Spinal cord (tissue), 10 donors: Measurements from ENCODE around the gene DUSP1. TPM values are rescaled to one million over a fixed set of nuclear protein-coding genes. Genes with fewer than 3 reads are reported as not detected.

ENCODE experiments used
- DNase-seq, 6 donors: peaks; one replicate each; pipeline versions ENCODE4 v3.0.0 to v3.0.0-alpha.2; 2013 to 2015; ENCODE audit warnings: low spot score in 6 of 6, low read depth in 4 of 6
- H3K27ac ChIP-seq: one replicate; pipeline ENCODE4 v1.5.1; 2013; ENCODE audit warnings: low read depth, low read length, control low read depth
- H3K27me3 ChIP-seq: one replicate; pipeline ENCODE4 v1.6.1; 2013; ENCODE audit warnings: low read length; ENCODE audit not compliant: control insufficient read depth, insufficient read depth
- H3K36me3 ChIP-seq: one replicate; pipeline ENCODE4 v1.6.1; 2013; ENCODE audit warnings: low read length; ENCODE audit not compliant: control insufficient read depth, insufficient read depth
- H3K4me1 ChIP-seq: one replicate; pipeline ENCODE4 v1.6.1; 2013; ENCODE audit warnings: low read length; ENCODE audit not compliant: control insufficient read depth, insufficient read depth
- H3K4me3 ChIP-seq: one replicate; pipeline ENCODE4 v1.5.1; 2013; ENCODE audit warnings: low read depth, low read length, control low read depth
- H3K9me3 ChIP-seq: one replicate; pipeline ENCODE4 v1.6.1; 2013; ENCODE audit warnings: low read length; ENCODE audit not compliant: control insufficient read depth, insufficient read depth
- WGBS: methylation state at CpG from one replicate; pipeline ENCODE4 v1.1.5; 2013; ENCODE audit warnings: missing lambda C conversion rate; ENCODE audit not compliant: insufficient coverage; 5-methylcytosine and 5-hydroxymethylcytosine counted together
- polyA plus RNA-seq, 2 donors: library from polyadenylated mRNA; unstranded; fragments of 120-200 nt; gene quantifications; one replicate each; pipeline ENCODE4 v1.2.1, GENCODE V29; 2013; ENCODE audit not compliant: insufficient read length in 2 of 2
- total RNA-seq, 2 donors: library from RNA; depleted of rRNA in 1 of 2; stranded (reverse); fragments of 120-200 nt in 1 of 2; fragments of >200 nt in 1 of 2; gene quantifications; one replicate each; pipeline versions ENCODE4 v1.2.3 to v1.2.4, GENCODE V29; 2013 to 2014
- donor health status: healthy.

Gene DUSP1
- total and polyA plus RNA-seq, 4 donors: 31.3 to 170 (median 107) TPM

DNA sequence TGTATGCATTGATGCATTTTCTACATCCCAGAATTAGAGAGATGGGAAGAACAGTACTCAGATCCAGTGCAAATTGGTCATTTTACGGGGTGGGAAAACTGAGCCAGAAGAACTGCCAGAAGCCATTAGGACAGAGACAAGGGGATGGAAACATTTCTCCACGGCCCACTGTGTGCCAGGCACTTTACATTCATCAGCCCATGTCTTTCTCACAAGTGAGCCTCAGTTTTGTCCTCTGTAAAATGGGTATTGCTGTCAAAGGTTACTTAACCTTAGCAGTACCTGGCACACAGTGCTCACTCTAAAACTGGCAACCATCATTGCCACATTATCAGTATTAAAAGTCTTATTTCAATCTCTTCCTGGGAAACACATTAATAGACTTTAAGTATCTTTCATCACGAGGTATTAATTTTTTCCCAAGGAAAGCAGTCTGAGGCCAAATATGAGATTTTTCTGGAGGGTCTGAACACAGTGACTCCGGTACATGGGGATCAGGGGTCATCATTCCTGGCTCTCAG lies 5.2 kb downstream of the DUSP1 start:
- Histone ChIP-seq H3K27me3 (no peaks in the 10 kb centered on the region), H3K4me1 (peaks cover 50% of the 10 kb centered on the region), H3K27ac (peak overlapping the region; percentile 94), H3K9me3 (no peaks in the 10 kb centered on the region), H3K36me3 (peaks cover 18% of the 10 kb centered on the region), H3K4me3 (peak overlapping the region; percentile 69)
- DNase-seq: no peak
- 31% methylated on average over 3 of the region's 4 CpGs for WGBS

DNA sequence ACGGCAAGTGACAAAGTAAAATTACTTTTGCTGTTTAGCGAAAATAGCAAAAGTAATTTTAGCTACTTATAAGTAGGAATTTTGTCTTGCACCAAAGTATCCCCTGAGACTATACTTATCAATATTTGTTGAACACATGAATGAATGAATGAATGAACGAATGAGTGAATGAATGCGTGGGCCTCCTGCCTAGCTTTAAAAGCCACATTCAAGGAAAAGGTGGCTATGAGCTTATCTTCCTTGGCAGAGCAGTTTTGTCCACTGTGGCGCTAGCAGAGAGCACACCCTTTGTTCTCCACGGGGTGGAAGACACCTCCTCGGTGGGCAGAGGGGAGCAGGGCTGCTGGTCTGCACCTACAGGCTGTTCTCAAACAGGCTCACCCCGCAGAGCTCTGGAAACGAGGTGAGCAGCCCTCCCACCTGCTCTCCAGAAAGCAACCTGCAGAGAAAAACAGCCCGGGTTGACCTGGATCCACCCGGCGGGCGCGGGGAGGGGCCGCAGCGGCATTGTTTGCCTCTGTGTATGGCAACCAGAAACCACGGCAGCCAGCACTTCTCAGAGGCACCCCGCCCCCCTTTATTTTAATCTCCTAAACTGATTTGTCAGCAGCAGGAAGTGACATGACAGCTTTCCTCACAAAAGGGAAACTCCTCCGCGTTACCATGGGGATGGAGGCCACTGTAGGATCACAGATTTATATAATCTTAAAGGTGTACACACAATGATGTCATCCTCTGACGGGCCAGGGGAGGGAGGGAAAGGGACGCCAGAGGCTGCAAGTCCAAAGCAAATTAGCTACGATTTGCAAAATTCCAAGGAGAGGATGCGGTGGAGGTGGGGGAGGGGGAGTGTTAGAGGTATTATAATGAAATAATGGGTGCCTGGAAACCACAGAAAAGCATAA lies 5.9 kb downstream of the DUSP1 start:
- Histone ChIP-seq H3K36me3 (peaks cover 18% of the 10 kb centered on the region), H3K4me3 (peak overlapping the region; percentile 69)
- WGBS: under 1% methylated on average over 16 of the region's 24 CpGs

DNA sequence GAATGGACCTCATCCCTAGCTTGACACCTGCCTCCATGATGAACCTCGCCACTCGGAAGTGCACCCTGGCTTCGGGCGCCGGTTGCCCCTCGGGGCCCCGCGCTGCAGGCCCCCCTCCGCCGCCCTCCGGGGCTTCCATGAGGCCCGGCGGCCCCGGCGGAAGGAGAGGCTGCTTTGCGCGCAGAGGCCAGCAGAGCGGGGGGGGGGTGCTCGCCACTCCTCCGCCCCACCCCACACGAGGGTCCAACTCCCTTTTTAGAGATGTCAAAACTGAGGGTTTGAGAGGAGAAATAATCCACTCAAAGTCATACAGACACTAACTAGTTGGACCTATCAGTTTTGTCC lies 7.9 kb downstream of the DUSP1 start:
- WGBS: 93% methylated on average over 11 of the region's 21 CpGs
- Histone ChIP-seq H3K27ac (no peak overlapping the region), H3K9me3 (no peaks in the 10 kb centered on the region), H3K4me1 (peaks cover 36% of the 10 kb centered on the region), H3K36me3 (peaks cover 7% of the 10 kb centered on the region), H3K4me3 (no peak overlapping the region), H3K27me3 (no peaks in the 10 kb centered on the region)
- DNase-seq: no peak

More for the DNA sequence above, 5.9 kb downstream of the DUSP1 start:
- no peaks in the 10 kb centered on the region for H3K27me3 ChIP-seq
- peak overlapping the region; percentile 94 for H3K27ac ChIP-seq
- DNase-seq: peak in 5 of 6 donors; percentile 87 to 99 (median 91)
- H3K4me1 ChIP-seq: peaks cover 46% of the 10 kb centered on the region
- H3K9me3 ChIP-seq: no peaks in the 10 kb centered on the region

GRCh38 chr5:172762214-172763119 lies 8.5 kb downstream of the DUSP1 start:
- DNase-seq: no peak
- WGBS: 94% methylated on average over 31 of the region's 37 CpGs
- Histone ChIP-seq H3K9me3 (no peaks in the 10 kb centered on the region), H3K27ac (no peak overlapping the region), H3K36me3 (peaks cover 3% of the 10 kb centered on the region), H3K27me3 (no peaks in the 10 kb centered on the region), H3K4me3 (no peak overlapping the region), H3K4me1 (peaks cover 35% of the 10 kb centered on the region)

GRCh38 chr5:172760959-172761358 lies 10.0 kb downstream of the DUSP1 start:
- no peak overlapping the region for H3K4me3 ChIP-seq
- no peak overlapping the region for H3K27ac ChIP-seq
- H3K36me3 ChIP-seq: no peaks in the 10 kb centered on the region
- H3K4me1 ChIP-seq: peaks cover 23% of the 10 kb centered on the region
- no peak for DNase-seq
- WGBS: 100% methylated on average over 2 of the region's 2 CpGs
- H3K27me3 ChIP-seq: no peaks in the 10 kb centered on the region
- no peaks in the 10 kb centered on the region for H3K9me3 ChIP-seq

- Histone ChIP-seq H3K9me3 (no peaks in the 10 kb centered on the region), H3K4me3 (no peak overlapping the region), H3K36me3 (no peaks in the 10 kb centered on the region), H3K27me3 (no peaks in the 10 kb centered on the region), H3K27ac (no peak overlapping the region), H3K4me1 (peaks cover 16% of the 10 kb centered on the region)
- WGBS: 100% methylated on average over 1 of the region's 1 CpG
- DNase-seq: no peak
Observed at GRCh38 chr5:172760136-172760535, 10.9 kb downstream of the DUSP1 start.

DNA sequence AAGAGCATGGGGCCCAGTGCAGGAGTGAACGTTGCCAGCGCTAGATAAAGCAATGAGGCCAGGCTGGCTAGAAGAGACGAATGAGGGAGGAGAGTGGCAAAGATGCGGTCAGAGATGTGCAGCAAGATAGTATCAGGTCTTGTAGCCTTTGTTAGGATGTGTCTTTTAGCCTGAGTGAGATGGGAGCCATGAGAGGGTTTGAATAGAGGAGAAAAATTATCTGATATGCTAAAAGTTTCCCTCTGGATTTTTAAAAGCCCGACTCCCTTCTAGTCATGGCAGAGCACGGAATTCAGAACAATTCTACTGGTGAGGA lies 12.2 kb downstream of the DUSP1 start:
- 60% methylated on average over 4 of the region's 6 CpGs for WGBS
- H3K27ac ChIP-seq: peak overlapping the region; percentile 54

GRCh38 chr5:172758077-172758833 lies 12.7 kb downstream of the DUSP1 start:
- peaks cover 10% of the 10 kb centered on the region for H3K4me1 ChIP-seq
- no peaks in the 10 kb centered on the region for H3K27me3 ChIP-seq
- H3K9me3 ChIP-seq: no peaks in the 10 kb centered on the region
- 76% methylated on average over 4 of the region's 19 CpGs for WGBS
- peak overlapping the region; percentile 54 for H3K27ac ChIP-seq
- no peak overlapping the region for H3K4me3 ChIP-seq
- H3K36me3 ChIP-seq: no peaks in the 10 kb centered on the region
- DNase-seq: peak in 1 of 6 donors; percentile 20

More for the DNA sequence above, 12.2 kb downstream of the DUSP1 start:
- Histone ChIP-seq H3K4me1 (peaks cover 10% of the 10 kb centered on the region), H3K36me3 (no peaks in the 10 kb centered on the region), H3K4me3 (no peak overlapping the region), H3K9me3 (no peaks in the 10 kb centered on the region), H3K27me3 (no peaks in the 10 kb centered on the region)
- DNase-seq: no peak

- Histone ChIP-seq H3K27me3 (no peaks in the 10 kb centered on the region), H3K27ac (no peak overlapping the region), H3K36me3 (no peaks in the 10 kb centered on the region), H3K9me3 (no peaks in the 10 kb centered on the region), H3K4me1 (peaks cover 10% of the 10 kb centered on the region), H3K4me3 (no peak overlapping the region)
- no peak for DNase-seq
- WGBS: 88% methylated on average over 8 of the region's 9 CpGs
Observed at GRCh38 chr5:172757394-172758010, 13.5 kb downstream of the DUSP1 start.
